ACHN (cell line): ENCODE data around the gene TUBB1.

ENCODE experiments used
- DNase-seq: peaks from one replicate; pipeline ENCODE4 v3.0.0-alpha.2; 2015
- in situ Hi-C: cut with HindIII; loops from 2 replicates; pipeline ENCODE4 v1.10.0; 2017; ENCODE audit warnings: low sequenced_read_pairs, low pct_ligation_motif_present, low pct_unique_long_range_greater_than_20kb

TUBB1 gene

DNA sequence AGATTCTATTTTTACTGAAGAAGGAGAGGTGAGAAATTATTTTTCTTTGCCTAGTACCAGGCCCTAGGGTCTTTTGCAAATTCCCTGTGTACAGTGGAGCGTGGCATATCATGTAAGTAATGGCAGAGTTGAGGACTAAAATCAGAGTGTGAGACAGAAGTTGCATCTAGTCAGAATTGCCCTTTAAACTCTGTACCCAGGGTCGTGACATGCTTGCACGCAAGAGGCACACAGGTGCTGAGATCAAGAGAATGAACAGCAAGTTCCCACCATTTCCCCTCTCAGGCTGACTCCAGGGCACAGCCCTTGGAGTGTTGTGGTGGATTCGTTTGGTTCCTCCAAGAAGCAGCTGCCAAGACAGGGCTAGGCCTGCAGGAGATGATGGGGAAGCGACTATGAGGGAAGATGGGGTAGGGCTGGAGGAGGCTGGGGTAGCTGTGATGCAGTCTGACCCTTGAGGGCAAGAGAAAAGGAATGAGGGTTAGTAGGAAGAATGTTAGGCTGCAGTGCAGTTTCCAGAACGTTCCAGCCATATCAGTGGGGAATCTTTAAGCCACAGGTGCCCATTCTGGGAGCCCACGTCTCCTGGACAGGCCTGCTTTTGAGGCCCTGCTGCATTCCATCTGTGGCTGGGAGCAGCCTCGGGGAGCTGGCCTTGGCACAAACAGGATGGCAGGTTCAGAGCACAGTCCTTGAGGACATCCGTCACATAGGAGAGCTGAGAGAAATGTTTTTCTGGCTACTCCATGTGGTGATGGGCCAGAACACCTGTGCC, 31.3 kb upstream of the TUBB1 start:
- in situ Hi-C loops = no loop called here
- DNase-seq = no peak

DNA sequence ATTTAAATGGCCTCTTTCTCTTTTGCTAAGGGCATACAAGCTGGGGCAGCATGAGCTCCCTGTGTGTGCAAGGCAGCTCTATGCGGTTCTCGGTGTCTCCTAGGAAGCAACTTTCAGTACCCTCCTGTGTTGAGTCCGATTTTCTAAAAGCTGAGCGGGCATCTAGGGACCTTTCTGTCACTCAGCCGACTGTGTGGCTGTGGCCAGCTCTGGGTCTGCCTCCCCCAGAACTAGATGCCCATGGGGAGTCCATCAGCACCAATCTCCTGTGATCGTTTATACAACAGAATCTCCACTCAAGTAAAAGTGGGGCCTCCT, 30.7 kb upstream of the TUBB1 start:
- in situ Hi-C loops = no loop called here
- DNase-seq = no peak

- DNase-seq = no peak
- in situ Hi-C loops = no loop called here
These were observed 30.0 kb upstream of the TUBB1 start for GRCh38 chr20:58989196-58989595.

DNA sequence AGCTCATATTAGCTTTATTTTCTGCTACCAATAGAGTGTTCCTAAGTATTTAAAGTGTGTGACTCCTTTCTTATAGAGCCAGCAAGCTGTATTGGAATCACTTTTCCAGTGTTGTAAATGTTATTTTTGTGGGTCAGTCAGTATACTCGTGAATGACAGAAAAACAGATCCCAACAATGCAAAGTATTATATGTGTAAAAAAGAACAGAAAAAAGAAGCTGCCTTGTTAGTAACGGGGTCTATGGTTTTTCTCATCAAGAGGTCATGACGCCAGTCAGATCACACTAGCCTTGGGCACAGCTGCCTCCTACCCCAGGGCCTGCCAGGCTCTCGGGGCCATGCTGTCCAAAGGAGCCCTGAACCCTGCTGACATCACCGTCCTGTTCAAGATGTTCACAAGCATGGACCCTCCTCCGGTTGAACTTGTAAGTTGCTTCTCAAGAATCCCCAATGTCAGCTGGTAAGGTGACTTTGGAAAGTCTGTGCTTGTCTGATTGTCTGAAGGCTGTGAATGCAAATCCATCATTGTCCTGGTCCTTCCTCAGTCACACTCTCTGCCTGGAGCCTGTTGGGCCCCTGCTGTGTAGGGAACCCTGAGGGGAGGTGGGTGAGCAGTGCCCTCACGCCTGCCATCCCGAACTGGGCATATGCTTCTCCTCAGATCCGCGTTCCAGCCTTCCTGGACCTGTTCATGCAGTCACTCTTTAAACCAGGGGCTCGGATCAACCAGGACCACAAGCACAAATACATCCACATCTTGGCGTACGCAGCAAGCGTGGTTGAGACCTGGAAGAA, 28.4 kb upstream of the TUBB1 start:
- in situ Hi-C loops = no loop called here
- no peak for DNase-seq

- DNase-seq = no peak
- in situ Hi-C loops = no loop called here
These were observed 27.5 kb upstream of the TUBB1 start for GRCh38 chr20:58991715-58992114.

GRCh38 chr20:58992911-58993310, 26.3 kb upstream of the TUBB1 start:
- DNase-seq = no peak
- in situ Hi-C loops = no loop called here

- no peak for DNase-seq
- in situ Hi-C loops = no loop called here
These were observed 25.6 kb upstream of the TUBB1 start for GRCh38 chr20:58993332-58994248.

- no peak for DNase-seq
- in situ Hi-C loops = no loop called here
These were observed 24.7 kb upstream of the TUBB1 start for GRCh38 chr20:58994390-58995159.

DNA sequence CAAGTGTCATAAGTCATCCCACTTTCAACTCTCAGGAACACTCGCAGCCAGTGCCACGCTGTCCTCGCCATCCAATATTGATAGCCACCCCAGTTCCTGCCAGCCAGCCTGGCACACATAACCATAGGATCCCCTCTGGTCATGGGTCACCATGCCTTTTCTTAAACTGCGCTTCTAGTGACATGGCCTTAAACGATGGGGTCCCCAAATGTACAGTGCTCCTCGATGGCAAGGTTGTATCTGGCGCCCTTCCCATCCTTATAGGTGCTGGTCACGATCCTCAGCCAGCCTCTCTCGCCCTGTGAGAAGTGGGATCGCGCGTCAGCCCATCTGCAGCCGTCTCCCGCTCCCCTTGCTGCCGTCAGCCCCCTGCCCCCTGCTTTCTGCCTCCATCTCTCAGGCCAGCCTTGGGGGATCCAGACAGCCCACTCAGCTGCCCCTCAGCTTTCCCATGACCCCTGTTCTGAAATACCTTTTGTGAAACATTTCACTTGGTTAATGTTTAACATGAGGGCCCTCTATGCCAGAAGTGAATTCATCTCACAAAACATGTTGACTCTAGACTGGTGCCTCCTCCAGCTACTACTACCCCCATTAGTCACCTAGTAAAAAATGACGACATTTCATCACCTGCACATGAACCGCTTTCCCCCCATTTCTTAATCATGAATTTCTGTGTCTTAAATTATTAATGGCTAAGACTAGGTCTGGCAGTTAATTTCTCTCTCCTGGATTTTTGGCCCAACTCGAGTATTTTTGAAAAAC, 23.6 kb upstream of the TUBB1 start:
- peak; percentile 37 for DNase-seq
- in situ Hi-C loops = no loop called here

GRCh38 chr20:58996226-58996611, 23.0 kb upstream of the TUBB1 start:
- in situ Hi-C loops = no loop called here
- no peak for DNase-seq

- in situ Hi-C loops = no loop called here
These were observed 22.0 kb upstream of the TUBB1 start for GRCh38 chr20:58997141-58997770.

DNA sequence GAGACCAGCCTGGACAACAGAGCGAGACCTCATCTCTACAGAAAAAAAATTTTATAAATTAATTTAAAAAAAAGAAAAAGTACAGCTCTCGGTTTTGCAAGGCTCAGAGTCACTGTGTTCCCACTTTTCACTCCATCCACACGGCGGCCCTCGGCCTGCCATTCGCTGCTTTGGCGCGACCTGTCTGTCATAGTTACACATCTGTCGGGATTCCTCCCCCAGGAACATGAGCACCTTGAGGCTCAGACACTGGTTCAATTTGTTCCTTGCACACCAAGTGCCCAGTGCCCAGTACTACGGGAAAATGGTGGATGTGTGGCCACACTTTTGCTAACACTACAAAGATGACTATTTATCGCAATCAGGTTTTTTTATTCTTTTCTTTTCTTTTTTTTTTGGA, 20.6 kb upstream of the TUBB1 start:
- DNase-seq = no peak
- in situ Hi-C loops = no loop called here

More at GRCh38 chr20:58997141-58997770, 22.0 kb upstream of the TUBB1 start:
- no peak for DNase-seq

GRCh38 chr20:59000326-59000725, 18.9 kb upstream of the TUBB1 start:
- no peak for DNase-seq
- in situ Hi-C loops = no loop called here

DNA sequence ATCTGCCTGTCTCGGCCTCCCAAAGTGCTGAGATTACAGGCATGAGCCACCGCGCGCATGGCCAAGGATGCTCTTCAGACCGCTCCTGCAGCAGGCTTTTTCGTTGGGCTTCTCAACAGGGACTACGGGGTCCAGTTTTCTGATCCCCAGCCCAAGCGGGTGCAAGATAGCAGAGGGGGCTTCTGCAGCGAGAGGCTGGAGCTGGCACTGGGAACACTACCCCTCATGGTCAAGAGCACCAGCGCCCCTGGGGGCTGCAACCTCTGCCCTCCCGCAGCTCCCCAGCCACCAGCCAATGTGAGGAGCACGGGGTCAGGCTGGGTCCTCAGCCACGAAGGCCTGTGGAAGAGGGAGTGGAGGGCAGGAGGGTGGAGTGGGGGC, 18.2 kb upstream of the TUBB1 start:
- in situ Hi-C loops = no loop called here
- no peak for DNase-seq

DNA sequence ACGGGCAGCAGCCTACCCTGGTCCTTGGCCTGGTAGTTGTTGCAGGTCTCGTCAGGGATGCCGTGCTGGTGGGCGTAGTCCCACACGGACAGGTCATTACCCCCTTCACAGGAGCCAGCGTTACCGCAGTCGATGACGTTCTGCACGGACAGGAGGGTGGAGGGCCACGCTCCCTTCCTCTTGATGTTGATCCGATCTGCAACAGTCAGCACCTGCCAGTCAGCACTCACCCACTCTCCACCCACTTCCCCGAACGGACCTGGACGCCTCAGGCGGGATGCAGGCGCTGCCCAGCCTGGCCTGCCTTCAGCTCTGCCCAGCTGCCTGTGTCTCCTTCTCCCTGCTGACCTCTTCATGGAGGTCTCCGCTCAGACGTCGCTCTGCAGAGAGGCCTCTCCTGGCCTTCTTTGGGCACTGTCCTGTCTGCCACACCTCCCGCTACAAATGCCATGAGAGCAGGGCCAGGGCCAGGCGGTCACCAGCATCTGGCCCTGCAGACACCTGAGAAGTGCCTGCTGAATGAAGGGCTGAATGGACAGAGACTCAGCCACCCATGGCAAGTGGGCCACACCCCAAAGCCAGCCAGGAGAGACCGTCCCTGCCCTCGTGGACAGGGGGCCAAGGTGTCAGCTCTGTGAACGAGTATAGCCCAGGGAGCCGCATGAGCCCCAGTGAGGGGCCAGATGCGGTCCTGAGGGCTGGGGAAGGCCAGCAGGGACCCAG, 17.6 kb upstream of the TUBB1 start:
- in situ Hi-C loops = no loop called here
- no peak for DNase-seq

DNA sequence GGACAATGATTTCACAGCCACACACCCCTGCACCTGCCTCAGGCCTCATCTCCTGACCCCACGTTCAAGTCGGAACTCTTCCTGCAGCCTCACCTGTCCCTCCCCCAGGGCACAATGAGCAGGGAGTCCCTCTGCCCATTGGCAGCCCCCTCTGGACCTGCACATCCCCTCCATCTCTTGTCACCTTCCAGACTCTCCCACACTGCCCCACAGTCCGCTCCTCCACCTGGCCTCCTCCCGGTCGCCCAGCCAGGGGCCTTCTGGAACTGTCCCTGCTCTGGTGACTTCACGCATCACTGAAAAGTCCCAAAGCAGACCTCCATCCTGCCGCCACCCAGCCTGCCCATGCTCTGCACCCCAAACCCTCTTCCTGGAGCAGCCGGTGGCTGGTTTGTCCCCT, 16.8 kb upstream of the TUBB1 start:
- DNase-seq = no peak
- in situ Hi-C loops = no loop called here

DNA sequence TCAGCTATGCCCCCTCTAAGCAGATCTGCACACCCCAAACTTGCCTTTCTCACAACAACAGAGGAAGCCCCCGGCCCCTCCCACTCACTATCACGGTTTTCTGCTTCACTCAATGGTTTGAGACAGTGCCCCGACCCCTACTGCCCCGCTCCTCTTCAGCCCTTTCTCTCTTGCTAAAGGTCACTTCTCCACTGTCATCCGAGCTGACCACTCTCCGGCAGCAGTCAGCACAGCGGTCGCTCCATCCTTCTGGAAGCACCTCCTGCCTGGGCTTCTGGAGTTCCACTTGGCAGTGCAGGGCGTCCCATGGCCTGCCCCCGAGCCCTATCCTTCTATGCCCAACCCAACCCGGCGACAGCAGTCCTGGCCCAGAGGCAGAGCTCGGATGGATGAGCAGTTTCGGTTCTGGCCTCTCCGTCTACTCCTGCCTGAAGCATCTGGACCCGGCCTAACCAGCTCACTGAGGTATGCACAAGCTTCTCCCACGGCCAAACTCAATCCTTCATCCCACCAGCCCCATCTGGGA, 16.3 kb upstream of the TUBB1 start:
- DNase-seq = no peak
- in situ Hi-C loops = no loop called here
